Stimulated activated CD4-positive, alpha-beta T cell treated with anti-CD3 and anti-CD28 coated beads, Interleukin-12 subunit alpha, Interleukin-12 subunit beta, amount 100 ng/mL, for 24 hours (primary cell): Measurements from ENCODE around the gene NRROS.

Source experiments
- DNase-seq, 2 experiments: peaks; one replicate each; pipeline ENCODE4 v3.0.0-alpha.2; 2020; ENCODE audit warnings: low read depth in 2 of 2

Gene NRROS

GRCh38 chr3:196650740-196651311, 11.3 kb downstream of the NRROS start:
- DNase-seq: no peak

DNA sequence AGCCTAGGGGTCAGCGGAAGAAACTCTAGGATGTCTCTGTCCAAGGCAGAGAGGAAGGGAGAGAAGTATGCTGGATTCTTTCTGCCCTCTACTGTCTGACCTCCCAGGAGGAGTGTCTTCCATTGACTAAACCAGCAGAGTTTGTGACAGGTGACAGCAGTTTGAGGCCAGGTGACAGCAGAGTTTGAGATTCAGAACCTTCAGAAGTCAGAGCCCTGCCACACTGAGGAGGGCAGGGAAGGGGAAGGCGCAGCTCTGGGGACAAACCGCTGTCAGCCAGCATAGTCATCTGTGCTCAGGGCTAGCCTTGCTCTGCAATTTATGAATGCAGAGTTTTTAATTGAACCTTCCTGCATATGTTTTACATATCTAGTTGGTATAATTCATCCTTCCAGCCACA, 12.3 kb downstream of the NRROS start:
- DNase-seq: no peak

DNA sequence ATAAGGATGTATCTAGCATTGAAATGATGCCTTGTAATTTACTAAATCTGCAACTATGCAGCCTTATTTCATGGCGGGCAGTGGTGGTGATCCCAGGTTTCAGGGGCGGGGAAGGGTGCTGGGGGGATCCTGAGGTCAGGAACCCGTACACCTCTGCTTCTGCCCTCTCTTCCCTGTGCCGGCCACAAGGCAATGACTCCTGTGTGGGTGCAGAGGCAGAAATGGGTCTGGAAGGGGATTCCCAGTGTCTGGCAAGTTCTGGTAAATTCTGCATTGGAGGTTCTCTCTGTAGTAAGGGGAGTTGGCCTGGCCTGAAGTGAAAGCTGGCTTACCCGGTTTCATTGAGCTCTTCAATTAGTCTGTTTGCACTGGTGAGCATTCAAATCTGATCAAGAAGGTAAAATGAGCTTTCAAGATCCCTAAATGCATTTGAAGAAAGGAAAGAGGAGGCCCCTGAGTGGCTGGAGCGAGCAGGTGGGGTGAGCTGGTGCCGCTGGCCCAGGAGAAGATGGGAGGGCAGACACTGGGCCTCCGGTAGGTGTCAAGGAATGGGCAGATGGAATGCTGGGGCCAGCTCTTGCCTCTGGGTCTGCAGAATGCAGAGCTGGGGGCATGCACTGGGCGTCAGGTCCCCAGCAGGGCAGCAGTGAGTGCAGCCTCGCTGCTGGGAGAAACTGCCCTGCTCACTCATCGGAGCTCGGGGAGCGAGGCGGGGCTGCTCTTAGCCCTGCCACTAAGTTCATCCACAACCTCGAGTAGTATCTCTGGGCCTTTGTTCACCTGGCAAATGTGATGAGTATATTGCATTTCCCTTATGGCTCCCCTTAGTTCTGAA, 13.7 kb downstream of the NRROS start:
- no peak for DNase-seq

- DNase-seq: no peak
Observed at GRCh38 chr3:196654006-196654734, 14.7 kb downstream of the NRROS start.

- DNase-seq: no peak
Observed at GRCh38 chr3:196654735-196655090, 15.2 kb downstream of the NRROS start.

GRCh38 chr3:196655496-196655895, 16.0 kb downstream of the NRROS start:
- DNase-seq: no peak

DNA sequence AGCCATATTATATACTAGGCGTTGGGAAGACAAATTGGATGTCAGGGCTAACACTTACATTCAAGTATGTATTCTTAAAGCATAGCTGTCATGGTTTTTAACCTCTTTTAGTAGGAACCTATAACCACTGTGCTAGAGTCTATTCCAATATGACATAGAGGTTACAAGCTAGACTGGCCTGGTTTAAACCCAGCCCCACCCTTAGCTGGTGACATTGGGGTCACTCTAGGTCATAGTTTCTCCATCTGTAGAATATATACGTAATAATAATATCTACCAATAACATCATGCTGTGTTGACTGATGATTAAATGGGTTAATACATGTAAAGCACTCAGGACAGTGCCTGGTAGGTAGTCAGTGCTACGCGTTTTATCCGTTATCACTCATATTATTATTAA, 16.7 kb downstream of the NRROS start:
- no peak for DNase-seq

- DNase-seq: no peak
Observed at GRCh38 chr3:196659901-196660351, 20.4 kb downstream of the NRROS start.

GRCh38 chr3:196660381-196661166, 21.1 kb downstream of the NRROS start:
- DNase-seq: no peak

DNA sequence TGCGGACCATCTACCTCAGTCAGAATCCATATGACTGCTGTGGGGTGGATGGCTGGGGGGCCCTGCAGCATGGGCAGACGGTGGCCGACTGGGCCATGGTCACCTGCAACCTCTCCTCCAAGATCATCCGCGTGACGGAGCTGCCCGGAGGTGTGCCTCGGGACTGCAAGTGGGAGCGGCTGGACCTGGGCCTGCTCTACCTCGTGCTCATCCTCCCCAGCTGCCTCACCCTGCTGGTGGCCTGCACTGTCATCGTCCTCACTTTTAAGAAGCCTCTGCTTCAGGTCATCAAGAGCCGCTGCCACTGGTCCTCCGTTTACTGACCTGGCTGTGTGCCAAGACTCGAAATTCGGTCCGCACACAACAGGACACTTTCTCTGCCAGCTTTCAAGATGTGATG, 21.9 kb downstream of the NRROS start:
- no peak for DNase-seq

GRCh38 chr3:196662033-196662432, 22.5 kb downstream of the NRROS start:
- no peak for DNase-seq

DNA sequence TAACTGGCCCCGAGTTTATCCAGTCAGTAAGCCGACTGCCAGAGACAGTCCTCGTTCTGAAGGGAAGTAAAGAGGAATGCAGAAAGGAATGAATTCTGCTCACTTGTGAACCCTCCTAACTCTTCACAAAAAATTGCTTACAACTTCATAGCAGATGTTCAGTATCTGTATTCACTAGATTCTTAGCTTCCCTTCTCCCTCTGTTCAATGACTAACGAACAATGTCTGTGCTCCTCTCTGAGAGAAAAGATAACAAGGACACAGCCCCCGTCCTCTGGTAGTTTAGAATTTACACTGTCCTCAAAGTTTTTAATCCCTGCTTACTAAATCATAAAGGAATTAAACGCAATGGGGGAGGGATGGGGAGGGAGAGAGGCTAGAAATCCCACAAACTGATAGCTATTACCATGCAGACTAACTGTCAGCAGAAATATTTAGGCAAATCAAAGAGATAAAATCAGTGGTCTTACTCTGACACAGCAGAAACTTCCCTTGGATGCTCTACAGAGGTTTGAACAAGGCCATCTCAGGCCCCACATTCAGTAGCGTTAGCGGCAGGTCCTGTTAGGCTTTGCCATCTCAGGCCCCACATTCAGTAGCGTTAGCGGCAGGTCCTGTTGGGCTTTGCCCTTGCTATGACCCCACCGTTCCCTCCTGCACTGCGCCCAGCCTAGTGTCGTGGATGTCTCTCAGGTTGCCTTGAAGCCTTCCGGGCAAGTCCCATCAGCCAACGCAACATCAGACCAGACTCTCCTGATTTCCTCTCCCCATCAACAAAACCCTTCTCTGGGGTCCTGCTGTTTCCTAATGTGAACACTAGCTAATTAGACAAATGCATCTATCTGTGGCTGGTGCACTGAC, 23.4 kb downstream of the NRROS start:
- DNase-seq: no peak

DNA sequence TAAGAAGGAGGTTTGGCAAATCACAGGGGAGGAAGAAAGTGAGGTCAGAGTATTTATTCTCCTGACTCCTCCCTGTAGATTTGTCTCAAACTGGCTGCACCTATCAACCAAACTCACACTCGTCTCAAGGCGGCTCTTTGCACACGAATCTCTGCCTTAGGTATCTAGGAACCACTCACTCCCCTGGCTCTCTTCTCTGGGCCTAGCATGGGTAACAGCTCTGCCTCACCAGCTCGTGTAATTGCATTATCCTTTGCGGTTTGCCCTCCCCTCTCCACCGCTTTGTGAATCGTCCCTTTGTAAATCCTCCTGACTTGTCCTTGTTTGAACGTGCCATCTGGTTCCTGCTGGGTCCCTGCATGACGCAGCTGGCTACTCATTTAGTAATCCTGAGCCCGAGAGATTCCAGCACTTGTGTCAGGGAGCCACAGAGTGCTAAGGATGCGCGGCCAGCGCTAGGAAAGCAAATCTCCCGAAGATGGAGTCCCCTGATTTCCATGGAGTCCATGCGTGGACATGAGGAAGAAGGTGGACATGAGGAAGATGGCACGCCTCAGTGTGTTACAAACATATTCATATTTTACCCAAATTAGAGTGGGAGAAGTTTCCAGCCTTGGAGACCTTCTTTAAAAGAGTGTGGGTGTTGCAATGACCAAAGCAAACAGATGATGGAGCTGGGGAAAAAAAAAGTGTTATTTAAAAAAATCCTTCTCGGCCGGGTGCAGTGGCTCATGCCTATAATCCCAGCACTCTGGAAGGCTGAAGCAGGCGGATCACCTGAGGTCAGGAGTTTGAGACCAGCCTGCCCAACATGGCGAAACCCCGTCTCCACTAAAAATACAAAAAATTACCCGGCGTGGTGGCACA, 26.7 kb downstream of the NRROS start:
- DNase-seq: no peak

DNA sequence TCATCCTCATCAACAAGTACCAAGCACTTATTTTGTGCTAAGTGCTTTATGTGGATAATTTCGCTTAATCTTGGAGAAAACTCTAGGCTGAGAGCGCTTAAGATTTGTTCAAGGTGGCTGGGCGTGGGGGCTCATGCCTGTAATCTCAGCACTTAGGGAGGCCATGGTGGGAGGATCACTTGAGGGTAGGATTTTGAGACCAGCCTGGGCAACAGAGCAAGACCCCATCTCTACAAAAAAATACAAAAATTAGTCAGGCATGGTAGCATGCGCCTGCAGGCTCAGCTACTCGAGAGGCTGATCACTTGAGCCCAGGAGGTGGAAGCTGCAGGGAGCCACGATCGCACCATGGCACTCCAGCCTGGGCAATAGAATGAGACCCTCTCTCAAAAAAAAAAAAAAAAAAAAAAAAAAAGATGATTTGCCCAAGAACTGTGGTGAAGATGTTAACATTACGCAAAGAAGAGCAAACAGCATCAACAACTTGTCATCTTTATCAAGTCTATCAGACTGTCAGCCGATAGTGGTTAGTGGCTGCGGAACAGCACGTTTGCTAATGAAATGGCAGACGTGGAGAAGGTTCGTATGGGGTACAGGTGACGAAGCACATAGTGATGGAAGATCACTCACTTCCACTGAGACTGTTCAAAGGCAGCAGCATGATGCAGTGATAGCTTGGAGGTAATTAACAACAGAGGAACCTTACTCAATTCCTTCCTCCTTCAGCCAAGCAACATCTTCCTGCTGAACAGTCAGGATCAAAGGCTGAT, 27.7 kb downstream of the NRROS start:
- DNase-seq: no peak

GRCh38 chr3:196670339-196670738, 30.8 kb downstream of the NRROS start:
- DNase-seq: no peak

DNA sequence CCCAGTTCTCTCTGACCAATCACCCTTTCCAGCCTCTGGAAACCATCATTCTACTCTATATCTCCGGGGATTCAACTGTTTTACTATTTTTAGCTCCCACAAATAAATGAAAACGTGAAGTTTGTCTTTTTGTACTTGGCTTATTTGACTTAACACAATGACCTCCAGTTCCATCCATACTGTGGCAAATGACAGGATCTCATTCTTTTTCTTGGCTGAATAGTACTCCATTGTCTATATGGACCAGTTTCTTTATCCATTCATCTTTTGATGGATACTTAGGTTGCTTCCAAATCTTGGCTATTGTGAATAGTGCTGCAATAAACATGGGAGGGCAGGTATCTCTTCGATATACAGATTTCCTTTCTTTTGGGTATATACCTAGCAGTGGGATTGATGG, 34.1 kb downstream of the NRROS start:
- no peak for DNase-seq

GRCh38 chr3:196677353-196677752, 37.9 kb downstream of the NRROS start:
- no peak for DNase-seq

DNA sequence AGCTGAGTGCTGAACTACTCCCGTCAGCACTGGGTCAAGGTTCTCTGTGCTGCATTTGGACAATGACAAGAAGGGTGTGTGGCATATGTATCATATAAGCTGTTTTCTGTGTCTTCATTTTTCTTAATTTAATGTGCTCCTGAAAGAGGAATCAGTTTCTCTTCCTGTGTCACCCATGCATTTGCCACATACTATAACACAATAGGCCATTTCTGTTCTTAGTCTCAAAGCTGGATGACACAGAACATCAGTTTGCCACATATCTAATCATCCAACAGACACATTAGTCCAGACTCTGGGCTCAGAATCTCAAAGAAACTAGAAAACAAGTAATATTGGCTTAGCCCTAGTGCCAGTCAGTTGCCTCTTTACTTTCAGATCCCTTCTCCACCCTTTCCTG, 38.4 kb downstream of the NRROS start:
- DNase-seq: no peak
